Lower leg skin (tissue), 3 donors: Measurements from ENCODE around the gene CYP26B1.

Experiments used
- POLR2A ChIP-seq, 2 donors: fragments of 450-650 bp; IDR thresholded peaks; one replicate each; pipeline ENCODE4 v1.6.1; 2016 to 2017; ENCODE audit warnings: antibody characterized with exemption in 2 of 2, mild to moderate bottlenecking in 1 of 2, moderate library complexity in 1 of 2
- TF ChIP-seq, protein P1 (sequence below), 3 donors: fragments of 450-650 bp; IDR thresholded peaks; one replicate each; pipeline ENCODE4 v1.5.1; 2016; ENCODE audit warnings: antibody characterized with exemption in 3 of 3, mild to moderate bottlenecking in 3 of 3, moderate library complexity in 2 of 3

DNA sequence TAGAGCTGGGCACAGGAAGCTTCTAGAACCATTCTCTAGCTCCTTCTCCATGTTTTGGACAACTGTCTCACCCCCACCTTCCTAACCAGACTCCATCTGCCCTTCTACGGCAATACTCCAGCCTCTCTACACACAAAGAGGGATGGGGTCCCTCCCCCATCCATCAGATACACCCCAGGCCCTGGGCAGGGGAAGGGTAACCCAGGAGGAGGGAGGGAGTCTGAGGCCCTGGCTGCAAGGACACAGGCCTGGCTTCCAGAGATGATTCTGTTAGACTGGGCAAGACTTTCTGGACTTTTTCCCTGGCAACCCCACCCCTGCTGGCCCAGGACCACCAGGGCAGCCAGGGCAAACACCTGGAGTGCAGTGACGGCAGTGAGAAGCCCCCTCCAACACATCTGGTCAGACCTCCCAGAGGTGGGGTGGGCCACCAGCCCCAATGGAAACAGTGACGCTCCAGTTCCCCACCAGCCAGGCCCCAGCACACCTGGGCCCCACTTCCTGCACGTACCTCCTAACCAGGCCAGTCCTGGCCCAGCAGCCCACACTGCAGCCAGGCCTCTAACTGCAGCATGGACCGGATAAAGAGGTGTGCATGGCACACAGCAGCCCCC lies 6.5 kb downstream of the CYP26B1 start:
- TF ChIP-seq, protein P1, sequence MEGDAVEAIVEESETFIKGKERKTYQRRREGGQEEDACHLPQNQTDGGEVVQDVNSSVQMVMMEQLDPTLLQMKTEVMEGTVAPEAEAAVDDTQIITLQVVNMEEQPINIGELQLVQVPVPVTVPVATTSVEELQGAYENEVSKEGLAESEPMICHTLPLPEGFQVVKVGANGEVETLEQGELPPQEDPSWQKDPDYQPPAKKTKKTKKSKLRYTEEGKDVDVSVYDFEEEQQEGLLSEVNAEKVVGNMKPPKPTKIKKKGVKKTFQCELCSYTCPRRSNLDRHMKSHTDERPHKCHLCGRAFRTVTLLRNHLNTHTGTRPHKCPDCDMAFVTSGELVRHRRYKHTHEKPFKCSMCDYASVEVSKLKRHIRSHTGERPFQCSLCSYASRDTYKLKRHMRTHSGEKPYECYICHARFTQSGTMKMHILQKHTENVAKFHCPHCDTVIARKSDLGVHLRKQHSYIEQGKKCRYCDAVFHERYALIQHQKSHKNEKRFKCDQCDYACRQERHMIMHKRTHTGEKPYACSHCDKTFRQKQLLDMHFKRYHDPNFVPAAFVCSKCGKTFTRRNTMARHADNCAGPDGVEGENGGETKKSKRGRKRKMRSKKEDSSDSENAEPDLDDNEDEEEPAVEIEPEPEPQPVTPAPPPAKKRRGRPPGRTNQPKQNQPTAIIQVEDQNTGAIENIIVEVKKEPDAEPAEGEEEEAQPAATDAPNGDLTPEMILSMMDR (IDR thresholded peaks at IDR 0.05), result no peak
- no peak for TF ChIP-seq POLR2A (IDR thresholded peaks at IDR 0.05)
